ENCODE measurements around the gene CDK6. TPM values are rescaled to one million over a fixed set of nuclear protein-coding genes. Genes with fewer than 3 reads are reported as not detected.
"Not testable (repeated sequence)": the region's sequence is repeated elsewhere in the genome, so short reads cannot be mapped to it uniquely, and the experiment has no call there.

CDK6 gene
- 10 to 100 TPM; 40.8 to 45.1 (median 42.3) TPM for polyA plus RNA-seq (ENCODE audit: insufficient read length in 3 of 3)

DNA sequence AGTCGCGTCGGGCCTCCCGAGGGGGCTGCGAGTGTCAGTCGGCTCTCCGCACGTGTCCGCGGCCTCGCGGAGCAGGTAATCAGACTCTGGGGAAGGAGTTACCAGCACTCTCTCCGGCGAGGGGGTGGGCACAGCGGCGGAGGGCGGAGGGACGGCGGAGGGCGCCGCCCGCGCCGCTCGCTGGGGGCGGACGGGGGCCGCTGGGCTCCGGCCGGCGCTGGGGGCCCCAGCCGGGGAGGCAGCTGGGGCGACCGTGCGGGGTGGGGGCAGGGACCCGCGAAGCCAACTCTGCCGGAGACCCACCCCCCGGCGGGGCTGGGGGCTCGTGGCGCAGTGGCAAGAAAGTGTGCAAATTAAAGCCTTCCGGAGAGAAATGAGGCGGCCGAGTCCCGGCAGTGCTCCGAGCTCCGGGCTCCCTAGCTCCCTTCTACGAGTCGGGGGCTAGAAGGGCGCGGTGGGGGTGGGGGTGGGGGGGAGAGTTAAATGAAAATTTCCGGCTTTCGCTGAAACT, at the start of gene CDK6:
TSS of gene CDK6 (minus strand) at position 85 of the 511 bp plus-strand sequence. CDS start 3,250 bp downstream, outside the sequence.
- DNase-seq (ENCODE audit: low read depth in 3 of 3, low spot score in 2 of 3) = peak in 1 of 3 donors; percentile 49

DNA sequence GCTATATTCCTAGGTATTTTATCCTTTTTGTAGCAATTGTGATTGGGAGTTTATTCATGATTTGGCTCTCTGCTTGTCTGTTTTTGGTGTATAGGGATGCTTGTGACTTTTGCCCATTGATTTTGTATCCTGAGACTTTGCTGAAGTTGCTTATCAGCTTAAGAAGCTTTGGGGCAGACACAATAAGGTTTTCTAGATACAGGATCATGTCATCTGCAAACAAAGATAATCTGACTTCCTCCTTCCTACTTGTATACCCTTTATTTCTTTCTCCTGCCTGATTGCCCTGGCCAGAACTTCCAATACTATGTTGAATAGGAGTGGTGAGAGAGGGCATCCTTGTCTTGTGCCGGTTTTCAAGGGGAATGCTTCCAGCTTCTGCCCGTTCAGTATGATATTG, 49.7 kb upstream of the CDK6 start:
- DNase-seq (ENCODE audit: low read depth in 3 of 3, low spot score in 2 of 3) = not testable (repeated sequence)

DNA sequence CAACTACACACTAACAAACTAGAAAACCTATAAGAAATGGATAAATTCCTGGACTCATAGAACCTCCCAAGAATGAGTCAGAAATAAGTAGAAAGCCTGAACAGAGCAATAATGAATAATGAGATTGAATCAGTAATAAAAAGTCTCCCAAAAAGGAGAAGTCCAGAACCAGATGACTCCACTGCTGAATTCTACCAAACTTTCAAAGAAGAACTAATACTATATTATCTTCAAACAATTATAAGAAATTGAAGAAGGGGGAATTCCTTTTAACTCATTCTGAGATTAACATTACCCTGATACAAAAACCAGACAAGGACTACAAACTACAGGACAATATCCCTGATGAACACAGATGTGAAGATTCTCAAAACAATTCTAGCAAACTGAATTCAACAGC, 47.8 kb upstream of the CDK6 start:
- no peak for DNase-seq (ENCODE audit: low read depth in 3 of 3, low spot score in 2 of 3)

DNA sequence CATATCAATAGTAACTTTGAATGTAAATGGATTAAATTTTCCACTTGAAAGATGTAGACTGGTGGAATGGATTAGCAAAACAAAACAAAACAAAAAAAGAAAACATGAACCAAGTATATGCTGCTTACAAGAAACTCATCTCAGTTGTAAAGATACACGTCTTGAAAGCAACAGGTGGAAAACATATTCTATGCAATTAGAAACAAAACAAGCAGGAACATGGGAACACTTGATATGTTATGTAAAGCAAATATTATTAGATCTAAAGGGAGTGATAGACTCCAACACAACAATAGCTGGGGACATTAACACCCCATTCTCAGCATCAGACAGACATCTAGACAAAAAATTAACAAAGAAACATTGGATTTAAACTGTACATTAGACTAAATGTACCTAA, 46.4 kb upstream of the CDK6 start:
- DNase-seq (ENCODE audit: low read depth in 3 of 3, low spot score in 2 of 3) = no peak

DNA sequence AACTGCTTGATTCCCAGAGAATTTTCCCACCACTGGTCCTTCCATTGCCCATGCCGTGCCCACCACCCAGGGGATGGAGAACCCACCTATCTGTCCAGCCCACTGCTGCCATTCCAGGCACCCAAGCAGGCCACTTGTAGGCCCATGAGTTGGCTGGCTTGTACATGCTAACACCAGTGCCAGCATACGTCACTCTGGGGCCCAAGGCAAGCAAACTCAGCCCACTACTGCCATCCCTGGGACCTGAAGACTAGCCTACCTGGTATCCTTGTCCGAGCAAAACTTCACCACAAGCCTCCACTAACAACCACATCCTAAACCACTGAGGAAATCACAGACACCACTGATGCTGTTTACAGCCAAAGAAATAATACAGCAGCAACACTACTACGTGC, 44.7 kb upstream of the CDK6 start:
- no peak for DNase-seq (ENCODE audit: low read depth in 3 of 3, low spot score in 2 of 3)

DNA sequence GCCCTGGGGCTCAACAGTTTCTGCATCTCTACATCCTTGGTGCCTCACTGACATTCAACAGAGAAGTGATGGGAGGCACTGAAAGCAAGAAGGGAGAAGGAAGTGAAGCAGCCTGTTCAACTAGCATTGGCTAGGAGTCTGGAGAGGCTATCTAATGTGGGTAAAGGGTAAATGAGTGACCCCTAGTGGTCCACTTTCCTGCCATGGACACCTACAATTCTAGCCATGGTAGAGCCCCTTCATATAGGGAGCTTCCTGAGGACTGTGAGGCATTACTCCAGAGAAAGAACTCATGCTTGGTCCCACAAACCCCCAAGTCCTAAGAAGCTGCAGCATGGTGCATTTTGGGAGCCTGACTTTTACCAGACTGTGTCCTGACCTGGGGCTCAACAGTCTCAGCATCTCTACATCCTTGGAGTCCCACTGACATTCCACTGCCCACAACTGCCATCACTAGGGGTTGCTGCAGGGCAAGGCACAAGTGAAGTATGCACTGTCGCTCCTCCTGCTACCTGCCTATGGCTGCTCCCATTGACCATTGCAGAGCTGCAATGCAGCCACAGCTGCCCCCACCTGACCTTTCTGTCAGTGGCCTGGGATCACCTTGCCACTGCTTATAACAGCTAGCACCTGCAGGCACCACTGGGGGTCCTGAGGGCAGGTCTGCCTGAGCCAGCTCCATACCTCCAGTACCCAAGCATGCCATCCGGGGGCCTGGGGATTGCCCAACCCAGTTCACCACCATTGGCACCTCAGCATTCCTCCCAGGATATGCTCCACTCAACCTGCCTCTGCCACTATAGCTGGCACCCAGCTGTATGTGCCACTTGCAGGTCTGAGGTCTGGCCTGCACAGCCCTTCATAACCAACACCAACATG, 44.1 kb upstream of the CDK6 start:
- DNase-seq (ENCODE audit: low read depth in 3 of 3, low spot score in 2 of 3) = no peak

DNA sequence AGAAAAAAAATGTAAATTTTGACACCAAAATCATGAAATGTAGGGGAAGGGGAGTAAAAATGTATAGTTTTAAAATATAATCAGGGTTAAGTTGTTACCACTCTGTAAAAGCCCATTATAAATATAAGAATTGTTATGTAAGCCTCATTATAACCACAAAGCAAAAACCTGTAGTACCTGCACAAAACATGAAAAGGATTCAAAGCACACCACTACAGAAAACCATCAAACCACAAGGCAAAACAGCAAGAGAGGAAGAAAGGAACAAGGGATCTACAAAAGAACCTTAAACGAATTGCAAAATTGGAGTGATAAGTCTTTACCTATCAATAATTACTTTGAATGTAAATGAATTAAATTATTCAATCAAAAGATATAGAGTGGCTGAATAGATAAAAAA, 41.0 kb upstream of the CDK6 start:
- DNase-seq (ENCODE audit: low read depth in 3 of 3, low spot score in 2 of 3) = no peak

DNA sequence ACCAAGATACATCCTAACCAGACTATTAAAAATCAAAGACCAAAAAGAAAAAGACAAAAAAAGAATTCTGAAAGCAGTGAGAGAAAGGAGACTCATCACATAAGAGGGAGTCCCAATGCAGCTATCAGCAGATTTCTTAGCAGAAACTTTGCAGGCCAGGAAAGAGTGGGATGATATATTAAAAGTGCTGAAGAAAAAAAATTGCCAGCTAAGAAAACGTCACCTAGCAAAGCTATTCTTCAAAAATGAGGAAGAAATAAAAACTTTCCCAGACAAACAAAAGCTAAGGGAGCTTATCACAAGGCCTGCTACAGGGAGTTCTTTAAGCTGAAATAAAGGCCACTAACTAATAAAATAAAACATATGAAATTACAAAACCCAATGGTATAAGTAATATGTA, 40.5 kb upstream of the CDK6 start:
- no peak for DNase-seq (ENCODE audit: low read depth in 3 of 3, low spot score in 2 of 3)

DNA sequence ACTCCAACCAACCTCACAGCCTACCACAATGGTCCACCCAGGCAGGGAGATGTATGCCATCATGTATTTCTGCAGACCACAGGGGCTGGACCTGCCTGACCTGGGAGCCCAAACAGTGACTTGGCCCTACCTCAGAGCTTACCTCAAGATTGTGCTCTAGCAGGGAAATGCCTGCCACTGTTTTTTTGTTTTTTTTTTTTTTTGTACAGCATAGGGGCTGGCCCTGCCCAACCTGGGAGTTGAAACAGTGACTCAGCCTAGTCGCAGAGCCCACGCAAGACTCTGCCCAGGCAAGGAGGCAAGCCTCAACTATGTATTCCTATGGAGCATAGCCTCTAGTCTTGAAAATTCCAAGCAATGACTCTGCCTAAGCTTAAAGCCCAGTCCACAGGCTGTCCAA, 39.3 kb upstream of the CDK6 start:
- DNase-seq (ENCODE audit: low read depth in 3 of 3, low spot score in 2 of 3) = no peak

DNA sequence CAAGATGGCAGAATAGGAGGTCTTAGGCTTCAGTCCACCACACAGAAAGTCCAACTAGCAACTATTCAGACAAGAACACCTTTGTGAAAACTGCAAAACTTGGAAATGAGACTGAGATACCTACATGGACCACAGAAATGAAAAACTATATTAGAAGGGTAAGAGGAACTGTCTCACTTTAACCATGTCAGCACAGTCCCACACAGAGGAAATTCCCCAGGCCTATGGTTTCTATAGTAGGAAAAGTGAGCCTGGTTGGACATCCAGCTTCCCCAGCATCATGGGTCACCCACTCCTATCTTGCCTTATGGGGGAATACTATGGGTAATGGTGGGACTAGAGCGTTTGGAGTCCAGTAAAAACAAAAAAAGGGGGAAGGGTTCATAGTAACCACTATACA, 38.8 kb upstream of the CDK6 start:
- DNase-seq (ENCODE audit: low read depth in 3 of 3, low spot score in 2 of 3) = no peak

DNA sequence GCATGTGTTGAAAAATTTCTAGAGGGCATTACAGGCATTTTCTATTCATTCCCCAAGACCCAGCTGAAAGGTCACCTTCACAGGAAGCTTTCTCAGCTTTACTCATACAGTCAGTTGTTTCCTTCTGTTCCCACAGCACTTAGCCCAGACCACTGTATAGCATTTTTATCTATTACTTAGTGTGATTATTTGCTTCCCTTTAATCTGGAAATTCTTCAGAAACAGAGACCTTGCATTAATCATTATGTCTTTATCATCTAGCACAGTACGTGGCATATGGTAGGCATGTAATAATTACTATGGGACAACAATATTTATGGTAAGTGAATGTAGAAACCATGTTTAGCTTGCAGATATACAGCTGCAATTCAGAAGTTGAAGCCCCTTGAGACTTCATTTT, 38.2 kb upstream of the CDK6 start:
- no peak for DNase-seq (ENCODE audit: low read depth in 3 of 3, low spot score in 2 of 3)

DNA sequence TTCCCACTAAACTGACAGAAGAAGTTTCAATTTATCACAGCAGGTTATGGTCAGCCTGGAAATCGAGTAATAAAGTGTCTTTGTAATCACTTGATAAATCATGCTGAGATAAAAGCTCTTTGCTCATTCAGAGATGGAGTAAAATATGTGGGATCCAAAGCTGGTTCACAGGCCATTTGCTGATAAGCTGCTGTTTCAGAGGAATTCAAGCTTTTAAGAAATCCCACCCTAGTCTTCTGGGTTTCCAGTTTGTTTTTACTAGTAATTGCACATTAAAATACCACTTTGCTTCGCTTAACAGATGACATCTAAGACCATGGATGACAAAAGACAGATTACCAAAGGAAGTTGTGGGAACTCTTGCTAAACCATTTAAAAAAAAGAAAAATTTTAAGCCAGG, 37.4 kb upstream of the CDK6 start:
- DNase-seq (ENCODE audit: low read depth in 3 of 3, low spot score in 2 of 3) = no peak

DNA sequence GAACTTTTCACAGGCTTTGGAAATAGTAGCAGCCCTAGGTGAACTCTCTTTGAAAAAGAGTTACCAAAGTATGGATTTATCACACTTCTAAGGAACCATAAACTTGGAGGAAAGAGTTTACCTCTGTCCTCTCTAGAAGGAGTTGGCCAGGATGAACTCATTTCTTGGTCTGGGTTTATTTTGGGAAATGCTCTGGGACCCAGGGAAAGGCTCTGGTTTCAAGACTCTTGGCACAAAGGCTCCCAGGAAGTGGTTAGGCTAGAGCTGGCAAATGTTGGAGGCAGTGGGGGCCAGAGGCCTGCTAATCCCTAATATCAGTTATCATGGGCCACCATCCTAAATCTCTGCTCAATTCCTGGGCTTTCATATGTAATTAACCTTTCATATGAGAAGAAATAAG, 36.3 kb upstream of the CDK6 start:
- no peak for DNase-seq (ENCODE audit: low read depth in 3 of 3, low spot score in 2 of 3)

DNA sequence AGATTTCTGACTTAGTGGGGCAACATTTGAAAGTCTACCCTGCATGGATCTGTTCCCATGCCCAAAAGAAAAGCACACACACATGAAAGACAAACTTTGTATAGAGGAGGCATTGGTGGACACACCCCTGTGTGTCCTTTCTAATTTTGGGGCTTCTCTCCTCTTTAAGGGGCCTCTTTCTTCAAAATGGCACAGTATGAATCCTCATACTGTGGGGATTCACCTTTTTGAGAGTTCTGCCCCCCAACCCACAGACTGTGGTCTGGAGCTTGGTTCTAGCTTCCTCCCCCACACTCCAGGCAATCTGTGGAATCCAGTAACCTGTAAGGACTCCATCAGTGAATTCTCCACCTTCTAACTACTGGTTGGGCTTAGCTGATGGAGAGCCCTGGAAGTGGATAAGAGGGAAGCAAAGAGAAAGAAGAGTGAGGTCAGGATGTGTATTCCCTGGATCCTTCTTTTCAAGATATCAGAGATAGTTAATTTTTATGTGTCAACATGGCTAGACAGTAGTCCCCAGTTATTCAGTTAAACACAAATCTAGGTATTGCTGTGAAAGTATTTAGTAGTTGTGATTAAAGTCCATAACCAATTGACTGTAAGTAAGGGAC, 32.4 kb upstream of the CDK6 start:
- no peak for DNase-seq (ENCODE audit: low read depth in 3 of 3, low spot score in 2 of 3)

DNA sequence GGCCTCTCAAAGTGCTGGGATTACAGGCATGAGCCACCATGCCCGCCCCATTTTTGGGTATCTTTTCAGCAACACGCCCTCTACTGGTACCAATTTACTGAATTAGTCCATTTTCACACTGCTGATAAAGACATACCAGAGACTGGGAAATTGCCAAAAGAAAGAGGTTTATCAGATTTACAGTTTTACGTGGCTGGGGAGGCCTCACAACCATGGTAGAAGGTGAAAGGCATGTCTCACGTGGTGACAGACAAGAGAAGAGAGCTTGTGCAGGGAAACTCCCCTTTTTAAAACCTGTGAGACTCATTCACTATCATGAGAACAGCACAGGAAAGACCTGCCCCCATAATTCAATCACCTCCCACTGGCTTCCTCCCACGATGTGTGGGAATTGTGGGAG, 27.8 kb upstream of the CDK6 start:
- DNase-seq (ENCODE audit: low read depth in 3 of 3, low spot score in 2 of 3) = not testable (repeated sequence)

DNA sequence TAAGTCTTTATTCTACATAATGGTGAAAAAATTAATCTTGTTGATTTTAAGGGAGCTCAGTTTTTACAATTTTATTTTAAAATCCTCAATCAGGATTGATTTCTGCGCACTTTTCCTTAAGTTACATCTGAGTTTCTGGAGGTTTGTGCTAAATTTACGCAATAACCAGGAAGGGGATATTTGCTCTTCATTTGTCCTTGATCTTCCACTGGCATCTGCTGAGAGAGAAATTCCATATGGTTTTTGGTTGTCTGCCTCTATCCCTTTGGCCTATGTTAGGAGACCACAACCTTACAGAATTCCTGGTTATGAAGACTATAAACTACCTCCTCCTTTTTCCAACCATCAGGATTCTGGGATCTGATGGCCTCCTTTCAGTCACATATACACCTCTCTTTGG, 20.1 kb upstream of the CDK6 start:
- no peak for DNase-seq (ENCODE audit: low read depth in 3 of 3, low spot score in 2 of 3)

DNA sequence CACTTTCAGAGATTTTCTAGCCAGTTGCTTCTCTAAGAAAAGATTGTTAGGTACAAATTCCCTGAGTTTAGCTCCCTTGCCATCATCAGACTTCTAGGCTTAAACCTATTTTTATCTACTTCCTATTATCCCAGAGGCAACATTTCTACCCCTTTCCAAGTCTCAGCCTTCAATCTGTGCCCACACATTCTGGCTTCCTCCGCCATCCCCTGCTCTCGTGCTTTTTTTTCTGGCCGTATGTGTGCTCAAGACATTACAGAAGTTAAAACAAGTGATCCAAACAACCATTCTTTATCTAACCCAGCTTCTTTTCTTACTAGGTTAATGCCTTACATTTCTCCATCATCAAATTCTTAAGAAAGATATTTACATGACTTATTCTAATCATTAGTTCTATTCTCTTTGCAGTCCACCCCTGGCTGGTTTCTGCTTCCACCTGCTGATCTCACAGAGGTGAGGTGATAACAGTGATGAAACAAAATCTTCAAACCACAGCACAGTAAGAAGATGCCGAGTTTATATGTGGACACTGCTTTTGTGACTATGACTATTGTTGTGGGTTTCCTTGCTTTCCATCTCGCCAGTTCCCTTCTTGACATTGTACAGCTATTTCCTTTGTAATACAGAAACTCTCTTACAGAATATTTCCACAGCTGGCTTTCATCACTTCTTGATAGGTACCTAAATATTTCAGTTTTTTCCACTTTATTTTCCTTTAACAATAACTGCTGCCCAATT, 18.3 kb upstream of the CDK6 start:
- DNase-seq (ENCODE audit: low read depth in 3 of 3, low spot score in 2 of 3) = no peak

DNA sequence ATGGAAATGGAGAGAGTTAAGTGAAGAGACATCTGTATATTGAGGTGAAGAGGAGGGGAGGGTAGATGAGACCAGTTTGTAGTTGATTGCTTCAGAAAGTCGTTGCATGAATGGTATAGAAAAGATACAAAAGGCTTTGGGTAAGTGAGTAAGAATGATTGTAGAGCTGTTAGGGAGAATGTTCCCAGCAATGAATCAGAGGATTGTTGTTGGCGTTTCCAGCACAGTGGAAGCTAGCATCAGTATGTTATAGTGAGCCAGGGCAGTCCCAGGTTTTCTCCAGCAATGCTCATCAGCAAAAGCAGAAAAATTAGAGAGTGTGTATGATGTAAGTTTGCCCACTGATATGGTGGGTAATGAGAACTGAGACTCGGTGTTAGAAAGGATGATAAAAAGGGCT, 15.4 kb upstream of the CDK6 start:
- no peak for DNase-seq (ENCODE audit: low read depth in 3 of 3, low spot score in 2 of 3)

DNA sequence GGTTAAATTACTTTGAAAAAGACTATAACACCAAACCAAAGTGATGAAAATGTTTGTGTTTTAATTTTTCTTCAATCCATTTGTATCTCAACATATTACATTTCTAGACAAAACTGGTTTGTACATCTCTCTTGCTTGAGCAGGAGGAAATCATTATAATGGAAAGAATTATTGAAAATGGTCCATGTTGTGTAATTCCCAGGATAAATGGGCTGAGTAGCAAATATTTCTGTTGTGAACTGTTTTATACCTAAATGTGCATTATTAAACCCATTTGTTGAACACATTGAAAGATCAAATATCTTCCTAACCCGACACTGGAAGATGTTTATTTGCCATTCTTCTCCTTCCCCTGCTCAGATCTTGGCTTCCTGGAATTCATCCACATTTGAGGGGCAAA, 14.1 kb upstream of the CDK6 start:
- no peak for DNase-seq (ENCODE audit: low read depth in 3 of 3, low spot score in 2 of 3)

DNA sequence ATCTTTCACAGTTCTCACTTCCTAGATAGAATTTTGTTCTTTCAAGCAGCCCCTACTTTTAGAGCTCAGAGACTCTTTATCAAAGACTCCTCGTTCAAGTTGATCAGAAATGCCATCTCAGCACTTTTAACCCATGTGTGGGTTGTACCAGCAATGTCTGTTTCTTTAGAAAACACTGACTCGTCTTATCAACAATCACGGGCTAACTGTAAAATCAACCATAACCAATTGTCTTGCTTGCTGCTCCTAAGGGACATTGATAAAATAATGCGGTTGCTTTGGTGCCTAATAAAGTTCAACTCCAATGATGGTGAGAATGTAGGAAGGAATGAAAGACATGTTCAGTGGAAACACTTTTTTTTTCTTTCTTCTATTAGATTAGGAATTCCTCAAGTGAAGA, 12.9 kb upstream of the CDK6 start:
- DNase-seq (ENCODE audit: low read depth in 3 of 3, low spot score in 2 of 3) = no peak

DNA sequence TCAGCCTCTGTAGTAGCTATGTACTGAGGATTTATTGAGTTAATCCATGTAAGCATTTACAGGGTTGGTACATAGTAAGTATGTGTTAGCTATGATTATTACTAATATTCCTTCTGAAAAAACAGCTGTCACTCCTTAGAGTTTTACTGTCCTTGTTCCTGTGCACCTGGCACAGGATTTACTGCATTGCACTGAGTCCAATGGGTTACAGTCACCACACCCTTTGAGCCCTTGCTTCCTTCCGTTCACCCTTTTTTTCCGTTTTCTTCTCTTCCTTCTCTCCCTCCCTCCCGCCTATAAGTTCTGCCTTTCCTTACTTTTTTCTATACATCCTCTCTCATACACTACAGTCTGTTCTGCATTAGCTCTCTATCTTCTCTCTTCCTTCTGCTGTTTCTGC, 12.5 kb upstream of the CDK6 start:
- DNase-seq (ENCODE audit: low read depth in 3 of 3, low spot score in 2 of 3) = no peak
